GM20000 (cell line): ENCODE results near the gene CFAP299.

Experiments
- DNase-seq: peaks from one replicate; pipeline ENCODE4 v3.0.0; 2012; ENCODE audit warnings: low spot score
- CTCF ChIP-seq: IDR thresholded peaks from 2 replicates; pipeline ENCODE4 v1.5.1; 2012; ENCODE audit warnings: mild to moderate bottlenecking, control low read depth; ENCODE audit errors: extremely low read depth, missing control alignments

Gene CFAP299

DNA sequence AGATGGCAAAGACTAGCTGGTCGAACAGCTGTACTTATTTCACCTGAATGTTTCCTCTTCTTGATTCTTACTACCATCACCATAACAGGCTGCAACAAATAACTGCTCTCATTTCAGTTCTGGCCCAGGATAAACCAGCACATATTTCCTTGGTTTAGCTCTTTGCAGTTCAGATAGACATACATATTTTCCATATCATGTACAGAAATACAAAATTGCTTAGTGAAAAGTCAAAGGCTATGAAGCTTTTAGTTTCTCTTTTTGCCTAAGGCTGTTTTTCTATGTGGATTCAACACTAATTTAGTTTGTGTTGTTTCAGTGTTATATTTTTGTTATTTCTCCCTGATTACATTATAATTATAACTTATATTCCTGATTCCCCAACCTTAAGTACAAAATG is 591.4 kb downstream of the CFAP299 start:
- no peak for TF ChIP-seq CTCF
- DNase-seq = no peak

- no peak for TF ChIP-seq CTCF
- no peak for DNase-seq
Measured at GRCh38 chr4:80927420-80927819, 591.9 kb downstream of the CFAP299 start.

GRCh38 chr4:80931631-80932081 is 596.1 kb downstream of the CFAP299 start:
- TF ChIP-seq CTCF = no peak
- no peak for DNase-seq

- no peak for DNase-seq
- TF ChIP-seq CTCF = no peak
Measured at GRCh38 chr4:80948141-80948540, 612.6 kb downstream of the CFAP299 start.

DNA sequence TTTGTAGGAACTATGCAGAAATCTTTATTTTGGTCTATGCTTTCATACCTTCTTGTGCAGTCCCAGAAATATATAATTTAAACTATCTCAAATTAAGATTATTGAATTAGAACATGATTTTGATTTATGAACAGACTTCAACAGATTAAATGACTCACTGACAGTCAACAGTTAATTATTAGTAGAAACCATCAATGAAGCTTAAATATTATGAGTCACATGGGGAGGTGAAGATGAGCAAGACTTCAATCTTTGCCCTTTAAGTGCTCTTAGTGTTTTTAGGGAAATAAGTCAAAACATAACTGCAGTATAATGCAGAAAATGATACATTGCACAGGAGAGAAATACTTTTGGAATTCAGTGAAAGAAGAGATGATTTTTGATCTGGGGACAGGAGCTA is 613.5 kb downstream of the CFAP299 start:
- no peak for DNase-seq

GRCh38 chr4:80956421-80956820 is 620.9 kb downstream of the CFAP299 start:
- DNase-seq = no peak
- no peak for TF ChIP-seq CTCF

More for the DNA sequence above, 613.5 kb downstream of the CFAP299 start:
- TF ChIP-seq CTCF = no peak

DNA sequence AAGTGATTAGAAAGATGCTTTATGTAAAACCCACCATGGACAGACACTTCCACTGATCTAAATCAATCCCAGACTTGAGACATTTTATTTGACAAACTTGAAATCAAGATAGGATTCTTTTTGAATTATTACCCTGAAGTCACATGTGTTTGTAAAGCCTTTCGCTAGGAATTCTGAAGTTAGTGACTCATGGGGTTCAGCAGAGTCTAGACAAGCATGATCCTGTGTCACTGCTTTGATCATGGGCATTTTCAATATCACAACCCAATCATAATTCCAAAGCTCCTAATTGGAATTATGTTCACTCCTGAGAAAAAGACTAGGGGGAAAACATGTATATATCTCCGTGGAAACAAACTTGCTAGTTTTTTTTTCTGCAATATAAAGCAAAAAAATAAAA is 627.5 kb downstream of the CFAP299 start:
- TF ChIP-seq CTCF = no peak
- DNase-seq = no peak
